Suprapubic skin (tissue), 4 donors: ENCODE results near the gene HIVEP2. TPM values are rescaled to one million over a fixed set of nuclear protein-coding genes. Genes with fewer than 3 reads are reported as not detected.

Experiments
- DNase-seq, 2 donors: peaks; one replicate each; pipeline ENCODE4 v3.0.0-alpha.2; 2019; ENCODE audit warnings: low spot score in 2 of 2
- H3K27ac ChIP-seq: fragments of 200-600 bp; sonication (generic); one replicate; pipeline ENCODE4 v1.5.1; 2019
- H3K27me3 ChIP-seq: fragments of 200-600 bp; sonication (generic); one replicate; pipeline ENCODE4 v1.5.1; 2019
- H3K36me3 ChIP-seq: fragments of 200-600 bp; sonication (generic); one replicate; pipeline ENCODE4 v1.5.1; 2019
- H3K4me1 ChIP-seq: fragments of 200-600 bp; sonication (generic); one replicate; pipeline ENCODE4 v1.5.1; 2019
- H3K4me3 ChIP-seq: fragments of 200-600 bp; sonication (generic); one replicate; pipeline ENCODE4 v1.5.1; 2019; ENCODE audit warnings: mild to moderate bottlenecking
- H3K9me3 ChIP-seq: fragments of 200-600 bp; sonication (generic); one replicate; pipeline ENCODE4 v1.5.1; 2019
- CTCF ChIP-seq, 2 donors: fragments of 200-600 bp in 1 of 2; fragments of 450-650 bp in 1 of 2; sonication (generic) in 1 of 2; IDR thresholded peaks; one replicate each; pipeline ENCODE4 v1.5.1; 2016 to 2019; ENCODE audit warnings: antibody characterized with exemption in 2 of 2, mild to moderate bottlenecking in 1 of 2, moderate library complexity in 1 of 2
- EP300 ChIP-seq: sonication (generic); formaldehyde crosslinking; IDR thresholded peaks from one replicate; pipeline ENCODE4 v1.6.1; 2017; ENCODE audit warnings: antibody characterized with exemption
- POLR2A ChIP-seq, 2 donors: fragments of 450-650 bp; IDR thresholded peaks; one replicate each; pipeline ENCODE4 v1.6.1; 2017; ENCODE audit warnings: antibody characterized with exemption in 2 of 2, mild to moderate bottlenecking in 2 of 2, moderate library complexity in 2 of 2
- POLR2AphosphoS5 ChIP-seq, 3 donors: sonication (generic); formaldehyde crosslinking; IDR thresholded peaks; one replicate each; pipeline ENCODE4 v1.6.1; 2017; ENCODE audit warnings: antibody characterized with exemption in 3 of 3
- WGBS: methylation state at CpG from one replicate; pipeline ENCODE4 v1.1.5; 2018; 5-methylcytosine and 5-hydroxymethylcytosine counted together
- total RNA-seq, 4 donors: library from RNA; depleted of rRNA; stranded (reverse); fragments of >200 nt; gene quantifications; one replicate each; pipeline ENCODE4 v1.1.0, GENCODE V29; 2016

HIVEP2 gene
- total RNA-seq, 4 donors from 2014 or later = 23.6 to 31.3 (median 25.6) TPM

- H3K36me3 ChIP-seq = no peaks in the 10 kb centered on the region
- WGBS = 79% methylated on average over 2 of the region's 2 CpGs
- no peak overlapping the region for H3K27ac ChIP-seq
- H3K9me3 ChIP-seq = no peaks in the 10 kb centered on the region
- no peak for DNase-seq
- TF ChIP-seq POLR2AphosphoS5 (IDR thresholded peaks at IDR 0.05) = no peak
- no peak for TF ChIP-seq POLR2A (IDR thresholded peaks at IDR 0.05)
- TF ChIP-seq EP300 = no peak
- TF ChIP-seq CTCF (IDR thresholded peaks at IDR 0.05) = no peak
- H3K4me1 ChIP-seq = peaks cover 12% of the 10 kb centered on the region
- H3K4me3 ChIP-seq = no peak overlapping the region
- no peaks in the 10 kb centered on the region for H3K27me3 ChIP-seq
These were observed 81.0 kb downstream of the HIVEP2 start for GRCh38 chr6:142863981-142864380.

GRCh38 chr6:142861711-142862110 is 83.3 kb downstream of the HIVEP2 start:
- H3K4me1 ChIP-seq = no peaks in the 10 kb centered on the region
- 78% methylated on average over 3 of the region's 3 CpGs for WGBS
- H3K9me3 ChIP-seq = no peaks in the 10 kb centered on the region
- no peaks in the 10 kb centered on the region for H3K27me3 ChIP-seq
- TF ChIP-seq POLR2A (IDR thresholded peaks at IDR 0.05) = no peak
- no peak for TF ChIP-seq POLR2AphosphoS5 (IDR thresholded peaks at IDR 0.05)
- TF ChIP-seq EP300 = no peak
- no peak for TF ChIP-seq CTCF (IDR thresholded peaks at IDR 0.05)
- H3K27ac ChIP-seq = no peak overlapping the region
- H3K36me3 ChIP-seq = no peaks in the 10 kb centered on the region
- no peak for DNase-seq
- H3K4me3 ChIP-seq = no peak overlapping the region

GRCh38 chr6:142860498-142860897 is 84.5 kb downstream of the HIVEP2 start:
- H3K4me3 ChIP-seq = no peak overlapping the region
- no peaks in the 10 kb centered on the region for H3K9me3 ChIP-seq
- TF ChIP-seq CTCF (IDR thresholded peaks at IDR 0.05) (no peak), POLR2AphosphoS5 (IDR thresholded peaks at IDR 0.05) (no peak), POLR2A (IDR thresholded peaks at IDR 0.05) (no peak), EP300 (no peak)
- no peaks in the 10 kb centered on the region for H3K4me1 ChIP-seq
- H3K36me3 ChIP-seq = no peaks in the 10 kb centered on the region
- no peak overlapping the region for H3K27ac ChIP-seq
- no peak for DNase-seq
- 93% methylated on average over 6 of the region's 6 CpGs for WGBS
- H3K27me3 ChIP-seq = no peaks in the 10 kb centered on the region

- 77% methylated on average over 9 of the region's 9 CpGs for WGBS
- H3K4me3 ChIP-seq = no peak overlapping the region
- peaks cover 12% of the 10 kb centered on the region for H3K4me1 ChIP-seq
- TF ChIP-seq POLR2AphosphoS5 (IDR thresholded peaks at IDR 0.05) = no peak
- no peak for TF ChIP-seq CTCF (IDR thresholded peaks at IDR 0.05)
- no peak for TF ChIP-seq POLR2A (IDR thresholded peaks at IDR 0.05)
- TF ChIP-seq EP300 = no peak
- DNase-seq = no peak
- H3K36me3 ChIP-seq = no peaks in the 10 kb centered on the region
- no peak overlapping the region for H3K27ac ChIP-seq
- H3K27me3 ChIP-seq = no peaks in the 10 kb centered on the region
- H3K9me3 ChIP-seq = no peaks in the 10 kb centered on the region
These were observed 87.0 kb downstream of the HIVEP2 start for GRCh38 chr6:142857796-142858555.

GRCh38 chr6:142857233-142857761 is 87.7 kb downstream of the HIVEP2 start:
- Histone ChIP-seq H3K4me1 (peaks cover 16% of the 10 kb centered on the region), H3K27ac (no peak overlapping the region), H3K9me3 (no peaks in the 10 kb centered on the region), H3K4me3 (no peak overlapping the region), H3K27me3 (no peaks in the 10 kb centered on the region), H3K36me3 (no peaks in the 10 kb centered on the region)
- WGBS = 67% methylated on average over 7 of the region's 7 CpGs
- TF ChIP-seq POLR2A (IDR thresholded peaks at IDR 0.05) (no peak), EP300 (no peak), POLR2AphosphoS5 (IDR thresholded peaks at IDR 0.05) (no peak), CTCF (IDR thresholded peaks at IDR 0.05) (no peak)
- DNase-seq = no peak
